WTC11 (cell line): ENCODE results near the gene GPC1. TPM values are rescaled to one million over a fixed set of nuclear protein-coding genes. Genes with fewer than 3 reads are reported as not detected.

Experiments
- ATAC-seq: fragments of 200-7000 bp; cut with Tn5 transposase; 2 replicates; pipeline ENCODE4 v1.10.0; 2021; ENCODE audit warnings: mild to moderate bottlenecking, moderate library complexity
- CTCF ChIA-PET: fragments of 300-600 bp; sonication (Branson Sonifier 250); formaldehyde crosslinking; loops from one replicate; lab custom pipeline; 2021; ENCODE audit warnings: antibody characterized with exemption; lab: Charles Lee
- POLR2A ChIA-PET: fragments of 350-600 bp; sonication (Branson Sonifier 250); formaldehyde crosslinking; loops from one replicate; lab custom pipeline; 2021; ENCODE audit warnings: antibody characterized with exemption; lab: Charles Lee
- DNase-seq: peaks from one replicate; pipeline ENCODE4 v3.0.0; 2021; ENCODE audit warnings: low spot score
- H3K27ac Mint-ChIP-seq: 2 replicates; pipeline ENCODE4 v1.8.0; 2021; ENCODE audit warnings: mixed read lengths
- H3K27me3 Mint-ChIP-seq: 2 replicates; pipeline ENCODE4 v1.8.0; 2021; ENCODE audit warnings: low read depth, mild to moderate bottlenecking, moderate library complexity, mixed read lengths
- H3K36me3 Mint-ChIP-seq: 2 replicates; pipeline ENCODE4 v1.8.0; 2021; ENCODE audit warnings: mixed read lengths
- H3K4me1 Mint-ChIP-seq: 2 replicates; pipeline ENCODE4 v1.8.0; 2022; ENCODE audit warnings: mixed read lengths
- H3K4me3 Mint-ChIP-seq: 2 replicates; pipeline ENCODE4 v1.8.0; 2021; ENCODE audit warnings: mild to moderate bottlenecking, moderate library complexity, mixed read lengths
- H3K9me3 Mint-ChIP-seq: 2 replicates; pipeline ENCODE4 v1.8.0; 2021; ENCODE audit warnings: mixed read lengths
- GTF2I ChIP-seq: fragments of 250-450 bp; sonication (Bioruptor Pico); conservative IDR thresholded peaks from 2 replicates; pipeline ENCODE4 v1.4.0; 2021; ENCODE audit warnings: mild to moderate bottlenecking
- SMAD4 ChIP-seq: sonication (generic); formaldehyde crosslinking; IDR thresholded peaks from 2 replicates; pipeline ENCODE4 v1.8.0; 2022; ENCODE audit warnings: mild to moderate bottlenecking, missing genetic modification reagents
- ZBTB21 ChIP-seq: sonication (generic); formaldehyde crosslinking; IDR thresholded peaks from 2 replicates; pipeline ENCODE4 v1.8.1; 2023; ENCODE audit warnings: mild to moderate bottlenecking, missing genetic modification reagents, borderline replicate concordance
- ZNF121 ChIP-seq: sonication (generic); formaldehyde crosslinking; IDR thresholded peaks from 2 replicates; pipeline ENCODE4 v1.8.0; 2023; ENCODE audit warnings: missing genetic modification reagents
- ZNF671 ChIP-seq: fragments of 250-450 bp; sonication (Bioruptor Pico); IDR thresholded peaks from 2 replicates; pipeline ENCODE4 v1.8.0; 2021; ENCODE audit warnings: mild to moderate bottlenecking
- total RNA-seq: library from RNA; stranded (reverse); gene quantifications from 3 replicates; pipeline ENCODE4 v1.2.3, GENCODE V29; 2021
- TF ChIP-seq, protein P1 (sequence below): sonication (generic); formaldehyde crosslinking; IDR thresholded peaks from 2 replicates; pipeline ENCODE4 v1.8.1; 2022; ENCODE audit warnings: mild to moderate bottlenecking, missing genetic modification reagents, moderate library complexity, borderline replicate concordance
- TF ChIP-seq, protein P2 (sequence below): fragments of 250-450 bp; sonication (Bioruptor Pico); IDR thresholded peaks from 2 replicates; pipeline ENCODE4 v1.9.0; 2021; ENCODE audit warnings: moderate library complexity, mild to moderate bottlenecking, inconsistent platforms, borderline replicate concordance
- TF ChIP-seq, protein P3 (sequence below): sonication (generic); formaldehyde crosslinking; IDR thresholded peaks from 2 replicates; pipeline ENCODE4 v1.8.1; 2022; ENCODE audit warnings: low read depth, missing genetic modification reagents, borderline replicate concordance
- TF ChIP-seq, protein P4 (sequence below): sonication (generic); formaldehyde crosslinking; IDR thresholded peaks from 2 replicates; pipeline ENCODE4 v1.8.0; 2023; ENCODE audit warnings: missing genetic modification reagents
- TF ChIP-seq, protein P5 (sequence below): sonication (generic); formaldehyde crosslinking; IDR thresholded peaks from 2 replicates; pipeline ENCODE4 v1.8.0; 2022; ENCODE audit warnings: mild to moderate bottlenecking, missing genetic modification reagents
- TF ChIP-seq, protein P6 (sequence below): sonication (generic); formaldehyde crosslinking; IDR thresholded peaks from 2 replicates; pipeline ENCODE4 v1.8.1; 2022; ENCODE audit warnings: low read depth, mild to moderate bottlenecking, moderate library complexity, missing genetic modification reagents, borderline replicate concordance
- TF ChIP-seq, protein P7 (sequence below): sonication (generic); formaldehyde crosslinking; IDR thresholded peaks from 2 replicates; pipeline ENCODE4 v1.8.0; 2022; ENCODE audit warnings: missing genetic modification reagents
- TF ChIP-seq, protein P8 (sequence below): sonication (generic); formaldehyde crosslinking; IDR thresholded peaks from 2 replicates; pipeline ENCODE4 v1.8.1; 2023; ENCODE audit warnings: mild to moderate bottlenecking, missing genetic modification reagents
- TF ChIP-seq, protein P9 (sequence below): fragments of 250-450 bp; sonication (Bioruptor Pico); IDR thresholded peaks from 2 replicates; pipeline ENCODE4 v1.8.0; 2021; ENCODE audit warnings: mild to moderate bottlenecking
- TF ChIP-seq, protein P10 (sequence below): sonication (generic); formaldehyde crosslinking; IDR thresholded peaks from 2 replicates; pipeline ENCODE4 v1.8.1; 2022; ENCODE audit warnings: missing genetic modification reagents, borderline replicate concordance

Gene GPC1
- total RNA-seq, 1 experiment from 2014 or later, result 41.5 TPM

DNA sequence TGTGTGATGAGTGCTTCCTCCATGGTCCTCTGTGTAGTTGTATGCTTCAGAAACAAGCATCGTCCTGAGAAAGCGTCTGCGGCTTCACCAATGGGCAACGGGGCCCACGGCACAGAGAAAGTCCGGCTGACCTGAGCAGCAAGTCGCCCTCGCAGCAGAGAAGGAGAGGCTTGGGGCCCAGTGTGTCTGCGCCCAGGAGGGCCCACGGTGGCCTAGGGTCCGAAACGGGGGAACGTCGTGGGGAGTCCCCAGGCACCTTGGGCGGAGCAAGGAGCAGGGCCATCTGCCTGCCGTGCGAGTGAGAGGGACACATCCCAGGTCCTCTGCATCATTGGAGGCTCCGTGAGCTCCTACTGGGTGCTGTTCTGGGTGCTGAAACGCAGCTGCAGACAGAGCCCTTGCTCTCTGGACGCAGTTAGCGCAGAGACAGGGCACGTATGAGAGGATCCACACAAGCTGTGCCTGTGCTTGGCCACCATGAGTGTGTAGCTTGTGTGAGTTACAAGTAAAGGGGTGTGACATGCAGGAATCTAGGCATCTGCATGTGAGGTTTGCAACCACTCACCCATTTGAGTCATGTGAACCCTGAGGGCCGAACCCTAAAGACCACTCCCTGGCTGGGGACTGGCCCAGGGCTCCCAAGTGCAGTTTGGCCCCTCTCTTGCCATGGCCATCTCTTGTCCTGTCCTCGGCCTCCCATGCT is 10.6 kb downstream of the GPC1 start (continued):
- TF ChIP-seq, protein P1, sequence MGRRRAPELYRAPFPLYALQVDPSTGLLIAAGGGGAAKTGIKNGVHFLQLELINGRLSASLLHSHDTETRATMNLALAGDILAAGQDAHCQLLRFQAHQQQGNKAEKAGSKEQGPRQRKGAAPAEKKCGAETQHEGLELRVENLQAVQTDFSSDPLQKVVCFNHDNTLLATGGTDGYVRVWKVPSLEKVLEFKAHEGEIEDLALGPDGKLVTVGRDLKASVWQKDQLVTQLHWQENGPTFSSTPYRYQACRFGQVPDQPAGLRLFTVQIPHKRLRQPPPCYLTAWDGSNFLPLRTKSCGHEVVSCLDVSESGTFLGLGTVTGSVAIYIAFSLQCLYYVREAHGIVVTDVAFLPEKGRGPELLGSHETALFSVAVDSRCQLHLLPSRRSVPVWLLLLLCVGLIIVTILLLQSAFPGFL (CRISPR knock-in tag), result no peak
- TF ChIP-seq ZNF121 (CRISPR knock-in tag) (no peak), SMAD4 (no peak)
- TF ChIP-seq, protein P2, sequence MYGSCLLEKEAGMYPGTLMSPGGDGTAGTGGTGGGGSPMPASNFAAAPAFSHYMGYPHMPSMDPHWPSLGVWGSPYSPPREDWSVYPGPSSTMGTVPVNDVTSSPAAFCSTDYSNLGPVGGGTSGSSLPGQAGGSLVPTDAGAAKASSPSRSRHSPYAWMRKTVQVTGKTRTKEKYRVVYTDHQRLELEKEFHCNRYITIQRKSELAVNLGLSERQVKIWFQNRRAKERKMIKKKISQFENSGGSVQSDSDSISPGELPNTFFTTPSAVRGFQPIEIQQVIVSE (CRISPR knock-in tag), result no peak
- TF ChIP-seq, protein P3, sequence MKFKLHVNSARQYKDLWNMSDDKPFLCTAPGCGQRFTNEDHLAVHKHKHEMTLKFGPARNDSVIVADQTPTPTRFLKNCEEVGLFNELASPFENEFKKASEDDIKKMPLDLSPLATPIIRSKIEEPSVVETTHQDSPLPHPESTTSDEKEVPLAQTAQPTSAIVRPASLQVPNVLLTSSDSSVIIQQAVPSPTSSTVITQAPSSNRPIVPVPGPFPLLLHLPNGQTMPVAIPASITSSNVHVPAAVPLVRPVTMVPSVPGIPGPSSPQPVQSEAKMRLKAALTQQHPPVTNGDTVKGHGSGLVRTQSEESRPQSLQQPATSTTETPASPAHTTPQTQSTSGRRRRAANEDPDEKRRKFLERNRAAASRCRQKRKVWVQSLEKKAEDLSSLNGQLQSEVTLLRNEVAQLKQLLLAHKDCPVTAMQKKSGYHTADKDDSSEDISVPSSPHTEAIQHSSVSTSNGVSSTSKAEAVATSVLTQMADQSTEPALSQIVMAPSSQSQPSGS, result no peak
- TF ChIP-seq, protein P4, sequence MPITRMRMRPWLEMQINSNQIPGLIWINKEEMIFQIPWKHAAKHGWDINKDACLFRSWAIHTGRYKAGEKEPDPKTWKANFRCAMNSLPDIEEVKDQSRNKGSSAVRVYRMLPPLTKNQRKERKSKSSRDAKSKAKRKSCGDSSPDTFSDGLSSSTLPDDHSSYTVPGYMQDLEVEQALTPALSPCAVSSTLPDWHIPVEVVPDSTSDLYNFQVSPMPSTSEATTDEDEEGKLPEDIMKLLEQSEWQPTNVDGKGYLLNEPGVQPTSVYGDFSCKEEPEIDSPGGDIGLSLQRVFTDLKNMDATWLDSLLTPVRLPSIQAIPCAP (CRISPR knock-in tag), result no peak
- TF ChIP-seq, protein P5, sequence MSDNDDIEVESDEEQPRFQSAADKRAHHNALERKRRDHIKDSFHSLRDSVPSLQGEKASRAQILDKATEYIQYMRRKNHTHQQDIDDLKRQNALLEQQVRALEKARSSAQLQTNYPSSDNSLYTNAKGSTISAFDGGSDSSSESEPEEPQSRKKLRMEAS (CRISPR knock-in tag), result no peak
- TF ChIP-seq, protein P6, sequence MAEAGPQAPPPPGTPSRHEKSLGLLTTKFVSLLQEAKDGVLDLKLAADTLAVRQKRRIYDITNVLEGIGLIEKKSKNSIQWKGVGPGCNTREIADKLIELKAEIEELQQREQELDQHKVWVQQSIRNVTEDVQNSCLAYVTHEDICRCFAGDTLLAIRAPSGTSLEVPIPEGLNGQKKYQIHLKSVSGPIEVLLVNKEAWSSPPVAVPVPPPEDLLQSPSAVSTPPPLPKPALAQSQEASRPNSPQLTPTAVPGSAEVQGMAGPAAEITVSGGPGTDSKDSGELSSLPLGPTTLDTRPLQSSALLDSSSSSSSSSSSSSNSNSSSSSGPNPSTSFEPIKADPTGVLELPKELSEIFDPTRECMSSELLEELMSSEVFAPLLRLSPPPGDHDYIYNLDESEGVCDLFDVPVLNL (CRISPR knock-in tag), result no peak
- TF ChIP-seq, protein P7, sequence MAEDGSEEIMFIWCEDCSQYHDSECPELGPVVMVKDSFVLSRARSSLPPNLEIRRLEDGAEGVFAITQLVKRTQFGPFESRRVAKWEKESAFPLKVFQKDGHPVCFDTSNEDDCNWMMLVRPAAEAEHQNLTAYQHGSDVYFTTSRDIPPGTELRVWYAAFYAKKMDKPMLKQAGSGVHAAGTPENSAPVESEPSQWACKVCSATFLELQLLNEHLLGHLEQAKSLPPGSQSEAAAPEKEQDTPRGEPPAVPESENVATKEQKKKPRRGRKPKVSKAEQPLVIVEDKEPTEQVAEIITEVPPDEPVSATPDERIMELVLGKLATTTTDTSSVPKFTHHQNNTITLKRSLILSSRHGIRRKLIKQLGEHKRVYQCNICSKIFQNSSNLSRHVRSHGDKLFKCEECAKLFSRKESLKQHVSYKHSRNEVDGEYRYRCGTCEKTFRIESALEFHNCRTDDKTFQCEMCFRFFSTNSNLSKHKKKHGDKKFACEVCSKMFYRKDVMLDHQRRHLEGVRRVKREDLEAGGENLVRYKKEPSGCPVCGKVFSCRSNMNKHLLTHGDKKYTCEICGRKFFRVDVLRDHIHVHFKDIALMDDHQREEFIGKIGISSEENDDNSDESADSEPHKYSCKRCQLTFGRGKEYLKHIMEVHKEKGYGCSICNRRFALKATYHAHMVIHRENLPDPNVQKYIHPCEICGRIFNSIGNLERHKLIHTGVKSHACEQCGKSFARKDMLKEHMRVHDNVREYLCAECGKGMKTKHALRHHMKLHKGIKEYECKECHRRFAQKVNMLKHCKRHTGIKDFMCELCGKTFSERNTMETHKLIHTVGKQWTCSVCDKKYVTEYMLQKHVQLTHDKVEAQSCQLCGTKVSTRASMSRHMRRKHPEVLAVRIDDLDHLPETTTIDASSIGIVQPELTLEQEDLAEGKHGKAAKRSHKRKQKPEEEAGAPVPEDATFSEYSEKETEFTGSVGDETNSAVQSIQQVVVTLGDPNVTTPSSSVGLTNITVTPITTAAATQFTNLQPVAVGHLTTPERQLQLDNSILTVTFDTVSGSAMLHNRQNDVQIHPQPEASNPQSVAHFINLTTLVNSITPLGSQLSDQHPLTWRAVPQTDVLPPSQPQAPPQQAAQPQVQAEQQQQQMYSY (CRISPR knock-in tag), result no peak

DNA sequence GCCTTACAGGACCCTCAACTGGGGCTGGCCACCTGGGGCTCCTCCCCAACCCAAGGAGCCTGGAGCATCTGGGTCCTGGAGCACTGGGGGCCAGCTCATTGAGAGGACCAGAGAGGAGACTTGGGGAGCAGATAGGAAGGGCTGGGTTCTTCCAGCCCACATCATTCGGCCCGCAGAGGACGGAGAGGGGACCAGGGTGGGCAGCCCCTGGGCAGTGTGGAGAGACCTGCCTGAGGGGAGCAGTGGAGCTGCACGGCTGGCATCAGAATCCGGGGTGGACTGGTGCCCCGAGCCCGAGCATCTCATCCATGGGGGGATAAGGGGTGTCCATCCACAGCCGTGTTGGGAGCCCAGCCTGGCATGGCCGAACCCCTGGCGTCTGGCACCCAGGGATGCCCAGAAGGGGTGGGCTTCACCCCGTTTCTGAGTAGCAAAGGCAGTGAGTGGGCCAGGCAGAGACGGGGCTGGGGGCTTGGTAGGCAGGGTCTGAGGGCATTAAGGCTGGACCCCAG is 11.3 kb downstream of the GPC1 start:
- Mint-ChIP-seq H3K36me3 (no peaks in the 10 kb centered on the region), H3K4me1 (peaks cover 12% of the 10 kb centered on the region), H3K27me3 (peaks cover 3% of the 10 kb centered on the region; the same call in 1 of the 2 replicates), H3K9me3 (no peaks in the 10 kb centered on the region), H3K4me3 (no peak overlapping the region), H3K27ac (no peak overlapping the region)
- CTCF ChIA-PET, result interaction anchor here (1.5 kb wide), 1 partner anchor 14 kb away, joined by 4 read pairs; no protein-coding TSS in a partner anchor
- DNase-seq (no peak), ATAC-seq (no peak)
- POLR2A ChIA-PET, result no interaction called here
- TF ChIP-seq GTF2I, result no peak
- no peak for TF ChIP-seq ZNF671 (CRISPR knock-in tag)
- TF ChIP-seq, protein P8, sequence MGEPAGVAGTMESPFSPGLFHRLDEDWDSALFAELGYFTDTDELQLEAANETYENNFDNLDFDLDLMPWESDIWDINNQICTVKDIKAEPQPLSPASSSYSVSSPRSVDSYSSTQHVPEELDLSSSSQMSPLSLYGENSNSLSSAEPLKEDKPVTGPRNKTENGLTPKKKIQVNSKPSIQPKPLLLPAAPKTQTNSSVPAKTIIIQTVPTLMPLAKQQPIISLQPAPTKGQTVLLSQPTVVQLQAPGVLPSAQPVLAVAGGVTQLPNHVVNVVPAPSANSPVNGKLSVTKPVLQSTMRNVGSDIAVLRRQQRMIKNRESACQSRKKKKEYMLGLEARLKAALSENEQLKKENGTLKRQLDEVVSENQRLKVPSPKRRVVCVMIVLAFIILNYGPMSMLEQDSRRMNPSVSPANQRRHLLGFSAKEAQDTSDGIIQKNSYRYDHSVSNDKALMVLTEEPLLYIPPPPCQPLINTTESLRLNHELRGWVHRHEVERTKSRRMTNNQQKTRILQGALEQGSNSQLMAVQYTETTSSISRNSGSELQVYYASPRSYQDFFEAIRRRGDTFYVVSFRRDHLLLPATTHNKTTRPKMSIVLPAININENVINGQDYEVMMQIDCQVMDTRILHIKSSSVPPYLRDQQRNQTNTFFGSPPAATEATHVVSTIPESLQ (CRISPR knock-in tag), result no peak
- TF ChIP-seq, protein P1 (CRISPR knock-in tag), result no peak
- TF ChIP-seq, protein P9, sequence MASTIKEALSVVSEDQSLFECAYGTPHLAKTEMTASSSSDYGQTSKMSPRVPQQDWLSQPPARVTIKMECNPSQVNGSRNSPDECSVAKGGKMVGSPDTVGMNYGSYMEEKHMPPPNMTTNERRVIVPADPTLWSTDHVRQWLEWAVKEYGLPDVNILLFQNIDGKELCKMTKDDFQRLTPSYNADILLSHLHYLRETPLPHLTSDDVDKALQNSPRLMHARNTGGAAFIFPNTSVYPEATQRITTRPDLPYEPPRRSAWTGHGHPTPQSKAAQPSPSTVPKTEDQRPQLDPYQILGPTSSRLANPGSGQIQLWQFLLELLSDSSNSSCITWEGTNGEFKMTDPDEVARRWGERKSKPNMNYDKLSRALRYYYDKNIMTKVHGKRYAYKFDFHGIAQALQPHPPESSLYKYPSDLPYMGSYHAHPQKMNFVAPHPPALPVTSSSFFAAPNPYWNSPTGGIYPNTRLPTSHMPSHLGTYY (CRISPR knock-in tag), result no peak
- TF ChIP-seq, protein P10, sequence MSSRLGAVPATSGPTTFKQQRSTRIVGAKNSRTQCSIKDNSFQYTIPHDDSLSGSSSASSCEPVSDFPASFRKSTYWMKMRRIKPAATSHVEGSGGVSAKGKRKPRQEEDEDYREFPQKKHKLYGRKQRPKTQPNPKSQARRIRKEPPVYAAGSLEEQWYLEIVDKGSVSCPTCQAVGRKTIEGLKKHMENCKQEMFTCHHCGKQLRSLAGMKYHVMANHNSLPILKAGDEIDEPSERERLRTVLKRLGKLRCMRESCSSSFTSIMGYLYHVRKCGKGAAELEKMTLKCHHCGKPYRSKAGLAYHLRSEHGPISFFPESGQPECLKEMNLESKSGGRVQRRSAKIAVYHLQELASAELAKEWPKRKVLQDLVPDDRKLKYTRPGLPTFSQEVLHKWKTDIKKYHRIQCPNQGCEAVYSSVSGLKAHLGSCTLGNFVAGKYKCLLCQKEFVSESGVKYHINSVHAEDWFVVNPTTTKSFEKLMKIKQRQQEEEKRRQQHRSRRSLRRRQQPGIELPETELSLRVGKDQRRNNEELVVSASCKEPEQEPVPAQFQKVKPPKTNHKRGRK (CRISPR knock-in tag), result no peak
- no peak for TF ChIP-seq ZBTB21 (CRISPR knock-in tag)
